G401 (cell line): ENCODE data around the gene SLC35B2. TPM values are rescaled to one million over a fixed set of nuclear protein-coding genes. Genes with fewer than 3 reads are reported as not detected.

ENCODE experiments used
- DNase-seq: peaks from one replicate; pipeline ENCODE4 v3.0.0-alpha.2; 2015; ENCODE audit warnings: low spot score
- in situ Hi-C: cut with HindIII; loops from 2 replicates; pipeline ENCODE4 v1.10.0; 2016; ENCODE audit warnings: low sequenced_read_pairs, mixed read lengths
- total RNA-seq: library from RNA; depleted of rRNA; stranded (reverse); fragments of >200 nt; shearing (Covaris generic); gene quantifications from 2 replicates; pipeline ENCODE4 v1.2.3, GENCODE V29; 2014

Gene SLC35B2
- total RNA-seq, 1 experiment from 2014 or later = 73.4 TPM

- in situ Hi-C loops = no loop called here
Measured at GRCh38 chr6:44270526-44271405, 13.4 kb upstream of the SLC35B2 start.

GRCh38 chr6:44269921-44270525, 12.7 kb upstream of the SLC35B2 start, which contains the start of gene TMEM151B:
TSS of gene TMEM151B (plus strand) at chr6:44270450. CDS start at chr6:44270743, 293 bp downstream.
- DNase-seq = peak; percentile 89
- in situ Hi-C loops = no loop called here

More at GRCh38 chr6:44270526-44271405, 13.4 kb upstream of the SLC35B2 start:
- DNase-seq = no peak

GRCh38 chr6:44269178-44269920, 12.0 kb upstream of the SLC35B2 start:
- in situ Hi-C loops = no loop called here
- DNase-seq = no peak

- DNase-seq = peak; percentile 80
- in situ Hi-C loops = no loop called here
Measured at GRCh38 chr6:44268095-44268628, 10.8 kb upstream of the SLC35B2 start.

GRCh38 chr6:44267252-44267651, 9.9 kb upstream of the SLC35B2 start:
- in situ Hi-C loops = no loop called here
- no peak for DNase-seq

- in situ Hi-C loops = no loop called here
- no peak for DNase-seq
Measured at GRCh38 chr6:44266347-44266746, 9.0 kb upstream of the SLC35B2 start.

GRCh38 chr6:44265722-44266233, 8.4 kb upstream of the SLC35B2 start:
- in situ Hi-C loops = no loop called here
- DNase-seq = no peak

GRCh38 chr6:44265007-44265721, 7.8 kb upstream of the SLC35B2 start, which contains the start of gene NFKBIE:
TSS of gene NFKBIE (minus strand) at chr6:44265551. CDS start at chr6:44265346, 205 bp downstream.
- in situ Hi-C loops = no loop called here
- peak; percentile 88 for DNase-seq

- DNase-seq = no peak
- in situ Hi-C loops = no loop called here
Measured at GRCh38 chr6:44264154-44265006, 7.1 kb upstream of the SLC35B2 start.

GRCh38 chr6:44263354-44264100, 6.2 kb upstream of the SLC35B2 start:
- DNase-seq = no peak
- in situ Hi-C loops = no loop called here

GRCh38 chr6:44262467-44263353, 5.4 kb upstream of the SLC35B2 start:
- no peak for DNase-seq
- in situ Hi-C loops = no loop called here

- in situ Hi-C loops = no loop called here
Measured at GRCh38 chr6:44261581-44261980, 4.3 kb upstream of the SLC35B2 start.

GRCh38 chr6:44260451-44261297, 3.3 kb upstream of the SLC35B2 start:
- in situ Hi-C loops = no loop called here
- no peak for DNase-seq

More at GRCh38 chr6:44261581-44261980, 4.3 kb upstream of the SLC35B2 start:
- no peak for DNase-seq

GRCh38 chr6:44260011-44260410, 2.7 kb upstream of the SLC35B2 start:
- in situ Hi-C loops = no loop called here

GRCh38 chr6:44258921-44259320, 1.6 kb upstream of the SLC35B2 start:
- DNase-seq = no peak
- in situ Hi-C loops = loop anchor here (5.0 to 10.0 kb wide), 2 partner anchors 78 to 164 kb away; no protein-coding TSS in a partner anchor

More at GRCh38 chr6:44260011-44260410, 2.7 kb upstream of the SLC35B2 start:
- DNase-seq = no peak
